K562 (cell line): ENCODE results near the gene RAD51D. TPM values are rescaled to one million over a fixed set of nuclear protein-coding genes. Genes with fewer than 3 reads are reported as not detected.

Source experiments
- ATF4 ChIP-seq: fragments of 450-650 bp; formaldehyde crosslinking; IDR thresholded peaks from 2 replicates; pipeline ENCODE4 v1.4.0; 2022; ENCODE audit warnings: mild to moderate bottlenecking, moderate library complexity
- BHLHE40 ChIP-seq: IDR thresholded peaks from 2 replicates; pipeline ENCODE4 v1.6.1; 2011; ENCODE audit warnings: low read length, improper control_type of control experiment
- GABPB1 ChIP-seq: sonication (generic); formaldehyde crosslinking; IDR thresholded peaks from 2 replicates; pipeline ENCODE4 v1.8.0; 2022; ENCODE audit warnings: mild to moderate bottlenecking, missing genetic modification reagents
- HMGN3 ChIP-seq: IDR thresholded peaks from 2 replicates; pipeline ENCODE4 v1.6.1; 2011; ENCODE audit warnings: borderline replicate concordance, low read depth, mild to moderate bottlenecking, mixed read lengths, low read length; ENCODE audit not compliant: insufficient read length; ENCODE audit errors: extremely low read depth
- SOX6 ChIP-seq: fragments of 450-650 bp; IDR thresholded peaks from 2 replicates; pipeline ENCODE4 v1.6.1; 2014; ENCODE audit warnings: mild to moderate bottlenecking
- U2AF2 ChIP-seq: fragments of 200-400 bp; formaldehyde crosslinking; optimal IDR thresholded peaks from 2 replicates; pipeline ENCODE3; 2017; ENCODE audit warnings: low read depth, mild to moderate bottlenecking, low read length
- ZNF639 ChIP-seq, 2 experiments: fragments of 200-800 bp in 1 of 2; sonication (Bioruptor generic) in 1 of 2; sonication (generic) in 1 of 2; formaldehyde crosslinking in 1 of 2; IDR thresholded peaks in 1 of 2; conservative IDR thresholded peaks in 1 of 2; 2 replicates each; pipeline versions ENCODE4 v1.5.0 to v1.6.1; 2016 to 2020; ENCODE audit warnings: missing compliant biosample characterization in 1 of 2, missing genetic modification characterization in 1 of 2, missing genetic modification reagents in 1 of 2
- polyA plus RNA-seq, 8 experiments: library from polyadenylated mRNA; depleted of rRNA in 4 of 8; stranded (reverse) in 5 of 8; unstranded in 3 of 8; fragments of >200 nt; fragmentation: Nextera tagmentation in 2 of 8; fragmentation: Illumina TruSeq in 1 of 8; extraction: Ambion mirVana in 2 of 8; extraction: Trizol in 1 of 8; gene quantifications; 2 replicates each; pipeline versions ENCODE4 v1.2.1 to v1.2.3, GENCODE V29; 2011 to 2014; ENCODE audit warnings: inconsistent platforms in 1 of 8, missing spikeins in 1 of 8
- total RNA-seq, 7 experiments: library from RNA; depleted of rRNA in 6 of 7; stranded (reverse); fragments of >200 nt in 6 of 7; fragmentation: Illumina TruSeq in 2 of 7; extraction: Trizol in 2 of 7; gene quantifications; 2 replicates each; pipeline versions ENCODE4 v1.2.1 to v1.2.3, GENCODE V29; 2011 to 2021; ENCODE audit warnings: low replicate concordance in 1 of 7
- TF ChIP-seq, protein P1 (sequence below): fragments of 250-450 bp; sonication (Bioruptor Pico); IDR thresholded peaks from 2 replicates; pipeline ENCODE4 v1.4.0; 2020; ENCODE audit warnings: mild to moderate bottlenecking, moderate library complexity, borderline replicate concordance
- TF ChIP-seq, protein P2 (sequence below), 2 experiments: fragments of 150-350 bp in 1 of 2; IDR thresholded peaks; 2 replicates each; pipeline ENCODE4 v1.6.1; 2012 to 2016; ENCODE audit warnings: low read depth in 2 of 2, low read length in 2 of 2, mild to moderate bottlenecking in 1 of 2, moderate library complexity in 1 of 2
- TF ChIP-seq, protein P3 (sequence below): fragments of 200-800 bp; sonication (Bioruptor generic); IDR thresholded peaks from 2 replicates; pipeline ENCODE4 v1.6.1; 2016; ENCODE audit warnings: missing genetic modification characterization, missing compliant biosample characterization

Gene RAD51D
- total and polyA plus RNA-seq, 9 of the 15 experiments (the other 6 are each of a cell fraction or from before 2014, with no cell fraction given) = 2.2 to 16.9 (median 8.7) TPM

GRCh38 chr17:35051183-35051578 lies 68.5 kb downstream of the RAD51D start (continued):
- TF ChIP-seq, protein P1, sequence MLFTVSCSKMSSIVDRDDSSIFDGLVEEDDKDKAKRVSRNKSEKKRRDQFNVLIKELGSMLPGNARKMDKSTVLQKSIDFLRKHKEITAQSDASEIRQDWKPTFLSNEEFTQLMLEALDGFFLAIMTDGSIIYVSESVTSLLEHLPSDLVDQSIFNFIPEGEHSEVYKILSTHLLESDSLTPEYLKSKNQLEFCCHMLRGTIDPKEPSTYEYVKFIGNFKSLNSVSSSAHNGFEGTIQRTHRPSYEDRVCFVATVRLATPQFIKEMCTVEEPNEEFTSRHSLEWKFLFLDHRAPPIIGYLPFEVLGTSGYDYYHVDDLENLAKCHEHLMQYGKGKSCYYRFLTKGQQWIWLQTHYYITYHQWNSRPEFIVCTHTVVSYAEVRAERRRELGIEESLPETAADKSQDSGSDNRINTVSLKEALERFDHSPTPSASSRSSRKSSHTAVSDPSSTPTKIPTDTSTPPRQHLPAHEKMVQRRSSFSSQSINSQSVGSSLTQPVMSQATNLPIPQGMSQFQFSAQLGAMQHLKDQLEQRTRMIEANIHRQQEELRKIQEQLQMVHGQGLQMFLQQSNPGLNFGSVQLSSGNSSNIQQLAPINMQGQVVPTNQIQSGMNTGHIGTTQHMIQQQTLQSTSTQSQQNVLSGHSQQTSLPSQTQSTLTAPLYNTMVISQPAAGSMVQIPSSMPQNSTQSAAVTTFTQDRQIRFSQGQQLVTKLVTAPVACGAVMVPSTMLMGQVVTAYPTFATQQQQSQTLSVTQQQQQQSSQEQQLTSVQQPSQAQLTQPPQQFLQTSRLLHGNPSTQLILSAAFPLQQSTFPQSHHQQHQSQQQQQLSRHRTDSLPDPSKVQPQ (CRISPR knock-in tag) = no peak
- TF ChIP-seq, protein P2, sequence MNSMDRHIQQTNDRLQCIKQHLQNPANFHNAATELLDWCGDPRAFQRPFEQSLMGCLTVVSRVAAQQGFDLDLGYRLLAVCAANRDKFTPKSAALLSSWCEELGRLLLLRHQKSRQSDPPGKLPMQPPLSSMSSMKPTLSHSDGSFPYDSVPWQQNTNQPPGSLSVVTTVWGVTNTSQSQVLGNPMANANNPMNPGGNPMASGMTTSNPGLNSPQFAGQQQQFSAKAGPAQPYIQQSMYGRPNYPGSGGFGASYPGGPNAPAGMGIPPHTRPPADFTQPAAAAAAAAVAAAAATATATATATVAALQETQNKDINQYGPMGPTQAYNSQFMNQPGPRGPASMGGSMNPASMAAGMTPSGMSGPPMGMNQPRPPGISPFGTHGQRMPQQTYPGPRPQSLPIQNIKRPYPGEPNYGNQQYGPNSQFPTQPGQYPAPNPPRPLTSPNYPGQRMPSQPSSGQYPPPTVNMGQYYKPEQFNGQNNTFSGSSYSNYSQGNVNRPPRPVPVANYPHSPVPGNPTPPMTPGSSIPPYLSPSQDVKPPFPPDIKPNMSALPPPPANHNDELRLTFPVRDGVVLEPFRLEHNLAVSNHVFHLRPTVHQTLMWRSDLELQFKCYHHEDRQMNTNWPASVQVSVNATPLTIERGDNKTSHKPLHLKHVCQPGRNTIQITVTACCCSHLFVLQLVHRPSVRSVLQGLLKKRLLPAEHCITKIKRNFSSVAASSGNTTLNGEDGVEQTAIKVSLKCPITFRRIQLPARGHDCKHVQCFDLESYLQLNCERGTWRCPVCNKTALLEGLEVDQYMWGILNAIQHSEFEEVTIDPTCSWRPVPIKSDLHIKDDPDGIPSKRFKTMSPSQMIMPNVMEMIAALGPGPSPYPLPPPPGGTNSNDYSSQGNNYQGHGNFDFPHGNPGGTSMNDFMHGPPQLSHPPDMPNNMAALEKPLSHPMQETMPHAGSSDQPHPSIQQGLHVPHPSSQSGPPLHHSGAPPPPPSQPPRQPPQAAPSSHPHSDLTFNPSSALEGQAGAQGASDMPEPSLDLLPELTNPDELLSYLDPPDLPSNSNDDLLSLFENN (IDR thresholded peaks at IDR 0.05; ENCODE audit: low read depth in 2 of 2, low read length in 2 of 2) = no peak
- TF ChIP-seq BHLHE40 (peak; percentile 56; the same call in 1 of the 2 replicates), HMGN3 (no peak), GABPB1 (no peak), SOX6 (0 out of 2 replicates have a peak, but pooled peaks have one; percentile 22), ZNF639 (CRISPR knock-in tag; conservative IDR thresholded peaks at IDR 0.05 in 1 of 2, IDR thresholded peaks at IDR 0.05 in 1 of 2) (0 out of 4 replicates have a peak, but pooled peaks of 1 of the 2 experiments have one; percentile 33), U2AF2 (no peak), ATF4 (CRISPR knock-in tag) (no peak)
- TF ChIP-seq, protein P3, sequence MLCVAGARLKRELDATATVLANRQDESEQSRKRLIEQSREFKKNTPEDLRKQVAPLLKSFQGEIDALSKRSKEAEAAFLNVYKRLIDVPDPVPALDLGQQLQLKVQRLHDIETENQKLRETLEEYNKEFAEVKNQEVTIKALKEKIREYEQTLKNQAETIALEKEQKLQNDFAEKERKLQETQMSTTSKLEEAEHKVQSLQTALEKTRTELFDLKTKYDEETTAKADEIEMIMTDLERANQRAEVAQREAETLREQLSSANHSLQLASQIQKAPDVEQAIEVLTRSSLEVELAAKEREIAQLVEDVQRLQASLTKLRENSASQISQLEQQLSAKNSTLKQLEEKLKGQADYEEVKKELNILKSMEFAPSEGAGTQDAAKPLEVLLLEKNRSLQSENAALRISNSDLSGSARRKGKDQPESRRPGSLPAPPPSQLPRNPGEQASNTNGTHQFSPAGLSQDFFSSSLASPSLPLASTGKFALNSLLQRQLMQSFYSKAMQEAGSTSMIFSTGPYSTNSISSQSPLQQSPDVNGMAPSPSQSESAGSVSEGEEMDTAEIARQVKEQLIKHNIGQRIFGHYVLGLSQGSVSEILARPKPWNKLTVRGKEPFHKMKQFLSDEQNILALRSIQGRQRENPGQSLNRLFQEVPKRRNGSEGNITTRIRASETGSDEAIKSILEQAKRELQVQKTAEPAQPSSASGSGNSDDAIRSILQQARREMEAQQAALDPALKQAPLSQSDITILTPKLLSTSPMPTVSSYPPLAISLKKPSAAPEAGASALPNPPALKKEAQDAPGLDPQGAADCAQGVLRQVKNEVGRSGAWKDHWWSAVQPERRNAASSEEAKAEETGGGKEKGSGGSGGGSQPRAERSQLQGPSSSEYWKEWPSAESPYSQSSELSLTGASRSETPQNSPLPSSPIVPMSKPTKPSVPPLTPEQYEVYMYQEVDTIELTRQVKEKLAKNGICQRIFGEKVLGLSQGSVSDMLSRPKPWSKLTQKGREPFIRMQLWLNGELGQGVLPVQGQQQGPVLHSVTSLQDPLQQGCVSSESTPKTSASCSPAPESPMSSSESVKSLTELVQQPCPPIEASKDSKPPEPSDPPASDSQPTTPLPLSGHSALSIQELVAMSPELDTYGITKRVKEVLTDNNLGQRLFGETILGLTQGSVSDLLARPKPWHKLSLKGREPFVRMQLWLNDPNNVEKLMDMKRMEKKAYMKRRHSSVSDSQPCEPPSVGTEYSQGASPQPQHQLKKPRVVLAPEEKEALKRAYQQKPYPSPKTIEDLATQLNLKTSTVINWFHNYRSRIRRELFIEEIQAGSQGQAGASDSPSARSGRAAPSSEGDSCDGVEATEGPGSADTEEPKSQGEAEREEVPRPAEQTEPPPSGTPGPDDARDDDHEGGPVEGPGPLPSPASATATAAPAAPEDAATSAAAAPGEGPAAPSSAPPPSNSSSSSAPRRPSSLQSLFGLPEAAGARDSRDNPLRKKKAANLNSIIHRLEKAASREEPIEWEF (CRISPR knock-in tag) = no peak
